ENCODE measurements around the gene ARRDC2. TPM values are rescaled to one million over a fixed set of nuclear protein-coding genes. Genes with fewer than 3 reads are reported as not detected.

Gene ARRDC2
- 4.0 TPM for total RNA-seq (ENCODE audit: unreplicated experiment)
- long read RNA-seq, partial matches to known transcripts, result 0 of 1 reads
- long read RNA-seq, other reads (novel, unspliced or antisense), result 0 of 1 reads

- Mint-ChIP-seq H3K36me3 (ENCODE audit: unreplicated experiment) (no peaks in the 10 kb centered on the region), H3K27me3 (ENCODE audit: unreplicated experiment) (peaks cover 1% of the 10 kb centered on the region), H3K27ac (ENCODE audit: unreplicated experiment) (no peak within 1 kb of the TSS), H3K4me1 (ENCODE audit: low read depth, unreplicated experiment) (no peaks in the 10 kb centered on the region), H3K9me3 (ENCODE audit: unreplicated experiment) (peaks cover 6% of the 10 kb centered on the region), H3K4me3 (ENCODE audit: unreplicated experiment) (peak within 1 kb of the TSS; percentile 94)
- peak; percentile 88 for DNase-seq
- TF ChIP-seq, protein P1, sequence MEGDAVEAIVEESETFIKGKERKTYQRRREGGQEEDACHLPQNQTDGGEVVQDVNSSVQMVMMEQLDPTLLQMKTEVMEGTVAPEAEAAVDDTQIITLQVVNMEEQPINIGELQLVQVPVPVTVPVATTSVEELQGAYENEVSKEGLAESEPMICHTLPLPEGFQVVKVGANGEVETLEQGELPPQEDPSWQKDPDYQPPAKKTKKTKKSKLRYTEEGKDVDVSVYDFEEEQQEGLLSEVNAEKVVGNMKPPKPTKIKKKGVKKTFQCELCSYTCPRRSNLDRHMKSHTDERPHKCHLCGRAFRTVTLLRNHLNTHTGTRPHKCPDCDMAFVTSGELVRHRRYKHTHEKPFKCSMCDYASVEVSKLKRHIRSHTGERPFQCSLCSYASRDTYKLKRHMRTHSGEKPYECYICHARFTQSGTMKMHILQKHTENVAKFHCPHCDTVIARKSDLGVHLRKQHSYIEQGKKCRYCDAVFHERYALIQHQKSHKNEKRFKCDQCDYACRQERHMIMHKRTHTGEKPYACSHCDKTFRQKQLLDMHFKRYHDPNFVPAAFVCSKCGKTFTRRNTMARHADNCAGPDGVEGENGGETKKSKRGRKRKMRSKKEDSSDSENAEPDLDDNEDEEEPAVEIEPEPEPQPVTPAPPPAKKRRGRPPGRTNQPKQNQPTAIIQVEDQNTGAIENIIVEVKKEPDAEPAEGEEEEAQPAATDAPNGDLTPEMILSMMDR (IDR thresholded peaks at IDR 0.05; ENCODE audit: partially characterized antibody, unreplicated experiment), result no peak
Measured at GRCh38 chr19:18007917-18008673, at the start of gene ARRDC2. Gene ARRDC2 (plus strand): TSS chr19:18008170. CDS start chr19:18008311, 141 bp downstream.

GRCh38 chr19:17963936-17964691 lies 43.9 kb upstream of the ARRDC2 start:
- Mint-ChIP-seq H3K27me3 (ENCODE audit: unreplicated experiment) (peaks cover 13% of the 10 kb centered on the region), H3K27ac (ENCODE audit: unreplicated experiment) (no peak overlapping the region), H3K36me3 (ENCODE audit: unreplicated experiment) (no peaks in the 10 kb centered on the region), H3K4me3 (ENCODE audit: unreplicated experiment) (no peak overlapping the region), H3K9me3 (ENCODE audit: unreplicated experiment) (peaks cover 5% of the 10 kb centered on the region), H3K4me1 (ENCODE audit: low read depth, unreplicated experiment) (peaks cover 10% of the 10 kb centered on the region)
- no peak for DNase-seq
- TF ChIP-seq, protein P1 (IDR thresholded peaks at IDR 0.05; ENCODE audit: partially characterized antibody, unreplicated experiment), result no peak

GRCh38 chr19:17965370-17966128 lies 42.4 kb upstream of the ARRDC2 start:
- peaks cover 10% of the 10 kb centered on the region for H3K4me1 Mint-ChIP-seq (ENCODE audit: low read depth, unreplicated experiment)
- DNase-seq, result no peak
- H3K27ac Mint-ChIP-seq (ENCODE audit: unreplicated experiment), result peak overlapping the region; percentile 95
- peaks cover 5% of the 10 kb centered on the region for H3K9me3 Mint-ChIP-seq (ENCODE audit: unreplicated experiment)
- peaks cover 13% of the 10 kb centered on the region for H3K27me3 Mint-ChIP-seq (ENCODE audit: unreplicated experiment)
- peak overlapping the region; percentile 91 for H3K4me3 Mint-ChIP-seq (ENCODE audit: unreplicated experiment)
- no peaks in the 10 kb centered on the region for H3K36me3 Mint-ChIP-seq (ENCODE audit: unreplicated experiment)
- TF ChIP-seq, protein P1 (IDR thresholded peaks at IDR 0.05; ENCODE audit: partially characterized antibody, unreplicated experiment), result no peak

DNA sequence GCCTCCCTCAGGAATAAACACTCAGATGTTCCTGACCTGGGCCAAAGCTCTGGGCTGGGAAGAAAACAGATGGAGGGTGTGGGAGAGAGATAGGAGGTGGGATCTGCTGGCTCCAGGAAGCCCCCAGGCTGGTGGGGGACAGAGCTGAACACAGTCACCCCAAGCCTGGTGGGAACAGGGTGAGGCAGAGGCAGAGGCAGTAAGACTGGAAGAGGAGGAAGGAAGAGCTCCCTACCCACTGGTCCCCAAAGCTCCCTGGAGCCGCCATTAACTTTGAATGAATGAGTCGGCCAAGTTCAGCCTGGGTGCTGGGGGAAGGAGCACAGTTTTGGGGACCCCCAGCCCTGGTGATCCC lies 41.9 kb upstream of the ARRDC2 start:
- H3K27me3 Mint-ChIP-seq (ENCODE audit: unreplicated experiment), result peaks cover 13% of the 10 kb centered on the region
- peak overlapping the region; percentile 91 for H3K4me3 Mint-ChIP-seq (ENCODE audit: unreplicated experiment)
- TF ChIP-seq, protein P1 (IDR thresholded peaks at IDR 0.05; ENCODE audit: partially characterized antibody, unreplicated experiment), result no peak
- no peaks in the 10 kb centered on the region for H3K36me3 Mint-ChIP-seq (ENCODE audit: unreplicated experiment)
- peaks cover 10% of the 10 kb centered on the region for H3K4me1 Mint-ChIP-seq (ENCODE audit: low read depth, unreplicated experiment)
- no peak for DNase-seq
- H3K9me3 Mint-ChIP-seq (ENCODE audit: unreplicated experiment), result peaks cover 5% of the 10 kb centered on the region
- H3K27ac Mint-ChIP-seq (ENCODE audit: unreplicated experiment), result peak overlapping the region; percentile 95
